Stimulated activated CD8-positive, alpha-beta memory T cell treated with anti-CD3 and anti-CD28 coated beads, Interleukin-7, amount 100 ng/mL, for 48 hours (primary cell): Measurements from ENCODE around the gene ANKRD17.
"Not testable (repeated sequence)": the region's sequence is repeated elsewhere in the genome, so short reads cannot be mapped to it uniquely, and the experiment has no call there.

ENCODE experiments used
- DNase-seq, 2 donors: peaks; one replicate each; pipeline ENCODE4 v3.0.0-alpha.2; 2020; ENCODE audit warnings: low read depth in 1 of 2; ENCODE audit errors: extremely low read depth in 1 of 2

Gene ANKRD17

DNA sequence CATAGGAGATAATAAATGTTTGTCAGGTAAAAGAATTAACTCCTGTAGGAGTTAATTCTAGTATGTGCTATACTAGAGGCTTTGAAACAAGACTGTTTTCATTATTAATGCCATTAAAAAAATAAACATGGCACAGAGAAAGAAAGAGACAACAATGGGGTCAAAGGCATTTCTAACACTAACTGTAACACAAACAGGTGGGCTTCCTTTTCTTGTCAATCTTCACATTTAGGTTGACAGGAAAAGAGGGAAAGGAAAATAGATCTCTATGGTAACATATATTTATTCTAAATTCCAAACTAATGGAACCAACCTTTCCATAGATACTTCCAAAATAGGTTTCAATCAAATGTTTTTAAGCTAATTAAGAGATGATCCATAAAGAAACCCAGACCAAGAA lies 9.8 kb downstream of the ANKRD17 start:
- DNase-seq, result no peak

DNA sequence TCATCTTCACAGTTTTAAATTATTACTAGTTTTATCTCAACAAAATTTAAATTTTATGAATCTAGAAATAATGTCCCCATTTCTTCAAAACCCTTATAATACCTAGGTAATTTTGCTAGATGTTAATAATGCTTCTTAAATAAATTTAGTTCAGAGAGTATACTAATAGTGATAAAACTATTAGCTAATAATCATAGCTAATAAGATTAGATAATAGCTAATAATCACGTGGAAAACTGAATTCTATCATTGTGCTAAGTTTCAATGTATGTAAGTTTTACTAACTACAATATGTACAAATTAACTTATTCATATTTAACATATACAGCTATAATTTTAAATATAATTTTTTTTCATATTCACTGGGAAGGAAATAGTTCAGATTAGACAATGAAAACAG lies 10.2 kb downstream of the ANKRD17 start:
- no peak for DNase-seq

DNA sequence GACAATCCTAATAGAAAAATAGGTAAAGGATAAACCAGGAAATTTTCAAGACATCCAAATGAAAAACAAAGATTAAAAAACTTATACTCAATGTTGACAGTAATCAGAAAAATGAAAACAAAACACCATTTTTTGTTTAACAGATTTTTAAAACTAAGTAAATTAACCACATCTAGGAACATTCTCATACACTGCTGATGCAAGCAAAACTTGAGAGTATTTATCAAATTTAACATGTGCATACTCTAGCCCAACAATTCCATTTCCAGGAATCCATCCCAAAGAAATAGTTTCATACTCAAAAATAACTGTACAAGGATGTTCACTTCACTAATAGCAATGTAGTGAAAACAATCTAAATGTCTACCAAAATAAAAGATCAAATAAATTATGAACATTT lies 11.5 kb downstream of the ANKRD17 start:
- no peak for DNase-seq

DNA sequence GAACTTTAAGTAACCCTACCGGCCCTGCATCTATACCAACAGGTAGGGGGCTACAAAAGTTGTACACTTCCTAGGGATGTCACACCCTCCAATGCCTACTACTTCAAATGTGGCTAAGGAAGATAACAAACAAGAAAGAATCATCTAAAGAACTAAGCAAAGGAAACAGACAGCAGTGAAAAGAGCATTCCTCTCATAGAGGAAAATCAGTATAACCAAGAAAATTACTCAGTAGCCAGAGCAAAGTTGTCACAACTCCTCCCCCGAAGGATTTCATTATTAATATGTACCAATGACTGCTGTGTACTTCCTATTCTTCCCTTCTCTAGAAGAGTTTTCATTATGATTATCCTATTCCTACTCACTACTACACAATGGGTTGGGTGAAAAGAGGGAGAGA lies 12.6 kb downstream of the ANKRD17 start:
- no peak for DNase-seq

DNA sequence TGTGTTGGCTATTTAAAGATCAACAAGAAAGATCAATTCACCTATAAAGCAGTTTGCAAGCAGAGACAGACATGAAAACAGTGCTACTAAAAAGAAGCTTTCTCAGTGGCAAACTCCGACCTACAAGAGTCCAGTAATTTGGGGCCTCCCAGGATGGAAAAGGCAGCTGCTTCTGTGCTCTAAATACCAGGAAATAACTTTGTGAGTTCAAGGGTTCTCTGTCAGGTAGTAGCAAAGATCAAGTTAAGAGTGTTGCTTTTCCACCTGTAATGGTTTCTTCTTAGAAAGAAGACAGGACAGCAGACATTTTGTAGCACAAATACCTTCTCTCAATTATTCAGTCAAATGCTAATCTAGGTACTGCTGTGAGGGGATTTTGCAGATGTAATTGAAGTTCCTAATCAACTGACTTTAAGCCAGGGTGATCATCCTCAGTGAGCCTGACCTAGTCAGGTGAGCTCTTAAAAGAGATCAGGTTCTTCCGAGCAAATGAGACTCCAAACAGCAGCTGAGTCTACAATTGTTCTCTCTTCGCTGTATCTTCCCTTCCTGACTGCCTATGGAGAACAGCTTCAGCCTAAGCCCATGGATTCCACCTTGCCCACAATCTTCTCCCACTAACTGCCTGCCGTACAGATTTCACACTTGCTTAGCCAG lies 13.5 kb downstream of the ANKRD17 start:
- DNase-seq, result no peak

DNA sequence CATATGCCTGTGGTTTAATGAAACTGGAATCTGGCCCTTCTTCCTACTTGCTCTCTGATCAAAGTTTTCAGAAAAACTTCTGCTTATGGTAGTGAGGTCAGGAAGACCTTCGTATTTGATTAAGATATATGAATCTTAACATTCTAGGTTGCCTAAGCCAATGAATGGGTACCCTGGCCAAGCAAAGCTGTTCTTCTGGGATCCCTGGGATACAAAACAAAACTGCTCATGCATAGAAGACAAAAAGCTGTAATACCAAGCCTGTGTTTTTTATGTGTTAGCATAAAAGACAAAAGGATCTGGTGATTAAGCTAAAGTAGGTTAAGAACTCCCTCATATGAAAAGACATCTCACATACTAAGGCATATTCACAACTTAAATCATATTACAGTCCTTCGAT lies 21.6 kb downstream of the ANKRD17 start:
- DNase-seq, result no peak

DNA sequence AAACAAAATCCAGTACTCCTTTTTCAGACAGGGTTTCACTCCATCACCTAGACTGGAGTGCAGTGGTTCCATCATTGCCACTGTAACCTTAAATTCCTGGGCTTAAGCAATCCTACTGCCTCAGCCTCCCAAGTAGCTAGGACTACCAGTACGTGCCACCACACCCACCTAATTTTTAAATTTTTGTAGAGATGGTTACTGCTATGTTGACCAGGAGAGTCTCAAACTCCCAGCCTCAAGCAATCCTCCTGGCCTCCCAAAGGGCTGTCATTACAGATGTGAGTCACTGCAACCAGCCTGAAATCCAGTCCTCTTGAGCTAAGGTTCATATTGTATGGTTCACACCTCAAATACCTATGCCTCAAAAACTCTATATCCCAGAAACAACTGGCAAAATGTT lies 22.4 kb downstream of the ANKRD17 start:
- DNase-seq, result no peak

DNA sequence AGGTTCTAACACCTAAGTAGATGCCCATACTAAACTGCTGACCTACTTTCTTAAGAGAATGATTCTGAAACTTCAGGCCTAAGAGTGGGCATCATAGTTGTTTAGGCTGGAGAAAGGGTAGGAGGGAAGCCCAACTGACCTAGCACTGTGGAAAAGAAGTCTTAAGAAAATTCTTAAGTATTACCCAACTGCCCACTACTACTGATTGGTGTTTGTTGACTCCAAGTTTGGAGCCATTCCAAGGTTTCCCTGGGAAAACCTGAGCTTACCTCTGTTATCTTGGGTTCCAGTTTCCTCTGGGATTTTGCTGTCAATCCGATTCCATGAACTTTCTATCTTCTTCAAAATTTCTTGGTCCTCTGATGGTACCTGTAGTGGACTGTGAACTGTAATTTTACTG lies 23.9 kb downstream of the ANKRD17 start:
- DNase-seq, result no peak

DNA sequence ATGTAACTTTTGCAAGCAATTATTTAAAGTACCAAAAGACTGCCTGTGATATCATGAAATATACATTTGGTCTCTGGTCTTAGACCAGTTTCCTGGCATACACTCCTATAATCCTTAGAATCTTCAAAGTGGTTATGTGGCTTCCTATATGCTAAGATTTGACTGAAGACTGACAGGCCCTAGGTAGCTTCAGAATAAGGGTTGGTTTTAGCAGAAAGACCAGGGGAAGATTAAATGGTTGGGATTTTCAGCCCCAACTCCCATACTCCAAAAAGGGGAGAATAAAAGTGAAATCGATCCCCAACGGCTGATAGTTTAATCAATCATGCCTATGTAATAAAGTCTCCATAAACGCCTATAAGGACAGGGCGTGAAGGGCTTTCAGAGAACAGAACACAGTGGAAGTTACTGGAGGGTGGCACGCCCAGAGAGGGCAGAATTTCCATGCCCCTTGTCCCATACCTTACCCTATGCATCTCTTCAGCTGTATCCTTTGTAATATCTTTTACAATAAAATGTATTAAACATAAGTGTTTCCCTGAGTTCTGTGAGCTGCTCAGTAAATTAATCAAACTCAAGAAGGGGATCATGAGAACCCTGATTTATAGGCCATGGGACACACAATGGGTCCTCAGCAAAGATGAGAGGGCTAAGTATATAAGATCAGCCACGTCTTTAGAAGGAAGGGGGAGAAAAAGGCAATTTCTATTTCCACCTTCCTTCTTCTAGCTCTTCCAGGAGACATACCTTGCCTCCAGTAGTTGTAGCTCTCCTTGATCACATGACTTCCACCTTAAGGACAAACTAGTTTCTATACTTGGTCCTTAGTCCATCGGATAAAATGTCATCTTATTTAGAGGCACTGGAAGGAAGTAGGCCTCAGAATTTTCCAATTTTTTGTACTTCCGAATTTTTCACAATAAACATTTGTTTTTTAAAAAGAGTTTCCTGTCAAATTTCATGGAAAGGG lies 26.8 kb downstream of the ANKRD17 start:
- no peak for DNase-seq

DNA sequence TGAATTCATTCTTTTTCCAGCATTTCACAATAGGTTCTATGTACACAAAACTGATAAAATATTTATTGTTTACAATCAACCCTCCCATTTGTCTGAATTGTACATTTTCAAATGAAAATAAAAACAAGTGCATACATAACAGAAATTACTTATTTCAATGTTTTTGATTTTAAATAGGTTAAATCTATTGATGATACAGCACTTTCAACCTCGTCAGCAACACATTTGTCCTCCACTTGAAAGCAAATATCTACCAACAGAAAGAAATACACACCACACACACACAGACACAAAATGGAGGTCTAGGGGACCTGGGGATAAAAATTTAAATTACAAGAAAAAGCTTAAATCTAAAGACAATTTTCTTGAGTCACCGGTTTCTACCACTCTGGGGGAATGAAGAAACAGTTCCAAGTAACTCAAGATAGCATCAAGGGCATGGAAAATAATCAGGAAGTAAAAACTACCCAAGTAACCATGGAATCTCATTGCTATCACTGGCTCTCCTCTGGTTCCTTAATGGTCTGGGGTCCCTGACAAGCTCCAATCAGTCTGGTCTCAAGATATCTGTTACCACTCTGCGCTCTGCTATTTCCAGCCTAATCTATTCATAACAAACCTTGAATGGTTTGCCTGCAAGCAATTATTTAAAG lies 27.6 kb downstream of the ANKRD17 start:
- DNase-seq, result no peak

DNA sequence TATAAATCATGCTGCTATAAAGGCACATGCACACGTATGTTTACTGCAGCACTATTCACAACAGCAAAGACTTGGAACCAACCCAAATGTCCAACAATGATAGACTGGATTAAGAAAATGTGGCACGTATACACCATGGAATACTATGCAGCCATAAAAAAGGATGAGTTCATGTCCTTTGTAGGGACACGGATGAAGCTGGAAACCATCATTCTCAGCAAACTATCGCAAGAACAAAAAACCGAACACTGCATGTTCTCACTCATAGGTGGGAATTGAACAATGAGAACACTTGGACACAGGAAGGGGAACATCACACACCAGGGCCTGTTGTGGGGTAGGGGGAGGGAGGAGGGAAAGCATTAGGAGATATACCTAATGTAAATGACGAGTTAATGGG lies 29.8 kb downstream of the ANKRD17 start:
- DNase-seq, result not testable (repeated sequence)

DNA sequence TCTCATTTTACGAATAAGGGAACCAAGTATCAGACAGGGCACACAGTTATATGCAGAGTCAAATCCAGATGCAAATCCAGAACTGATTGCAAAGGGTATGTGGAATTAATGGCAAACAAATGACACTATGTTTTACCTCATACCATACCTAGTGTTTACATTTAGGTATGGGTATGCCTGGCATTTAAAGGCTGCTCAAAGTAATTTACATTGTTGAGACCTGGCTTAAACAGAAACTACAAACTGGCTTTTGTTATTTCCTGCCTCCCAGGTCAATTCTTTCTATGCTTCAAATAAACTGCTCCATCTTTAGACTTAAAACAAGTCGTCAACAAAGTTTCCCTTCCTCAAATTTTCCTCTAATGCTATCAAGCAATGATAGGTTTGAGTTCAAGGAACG lies 33.7 kb downstream of the ANKRD17 start:
- no peak for DNase-seq

DNA sequence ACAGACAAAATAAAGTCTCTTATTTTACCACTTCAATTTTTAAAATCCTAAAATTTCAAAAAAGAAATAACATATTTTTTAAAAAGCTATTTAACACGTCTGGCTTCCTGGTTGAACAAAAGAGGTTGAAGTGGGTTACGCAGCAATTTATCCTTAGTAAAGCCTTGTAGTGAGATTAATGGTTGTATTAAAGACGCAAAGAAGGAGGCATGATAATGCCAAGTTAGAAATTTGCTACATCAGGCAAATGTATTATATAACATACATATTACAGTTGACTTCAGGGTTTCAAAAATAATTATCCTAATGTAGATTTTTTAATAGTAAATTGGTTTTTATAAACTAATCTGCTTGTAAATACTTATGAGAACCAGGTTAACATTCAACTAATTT lies 35.3 kb downstream of the ANKRD17 start:
- DNase-seq, result no peak

DNA sequence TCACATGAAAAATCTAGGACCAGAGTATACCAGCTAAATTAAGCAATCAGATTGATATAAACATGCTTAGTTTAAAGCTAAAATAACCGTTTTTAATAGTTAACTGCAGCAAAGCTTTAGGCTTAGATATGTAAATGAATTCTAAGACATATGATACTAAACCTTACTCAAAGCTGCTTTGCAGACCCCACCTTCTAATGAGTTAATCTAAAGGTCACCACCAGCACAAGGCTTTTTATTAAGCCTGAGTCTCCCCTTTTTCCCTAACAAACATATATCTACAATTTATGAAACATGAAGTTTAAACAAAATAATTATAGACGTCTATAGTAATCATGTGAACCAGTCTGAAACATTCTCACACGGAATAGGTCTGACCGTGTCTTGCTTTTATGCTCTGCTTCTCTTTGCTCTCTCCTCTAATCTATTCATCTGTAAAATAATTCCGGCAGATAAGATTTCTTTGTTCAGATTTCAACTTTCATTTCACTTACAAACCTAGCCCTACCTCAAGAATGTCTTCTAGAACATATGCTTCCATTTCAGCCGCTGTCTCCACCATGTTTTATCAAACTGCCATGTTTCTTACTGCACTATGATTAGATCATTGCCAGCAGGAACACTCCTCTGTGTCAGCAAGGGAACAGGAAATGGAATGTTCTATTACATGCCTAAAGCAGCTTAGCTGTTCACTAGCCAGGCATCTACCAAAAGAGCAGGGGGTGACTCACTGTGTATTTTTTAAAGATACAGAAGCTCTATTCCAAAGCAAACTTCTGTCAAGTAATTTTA lies 35.9 kb downstream of the ANKRD17 start:
- DNase-seq, result peak in 1 of 2 donors; percentile 34

DNA sequence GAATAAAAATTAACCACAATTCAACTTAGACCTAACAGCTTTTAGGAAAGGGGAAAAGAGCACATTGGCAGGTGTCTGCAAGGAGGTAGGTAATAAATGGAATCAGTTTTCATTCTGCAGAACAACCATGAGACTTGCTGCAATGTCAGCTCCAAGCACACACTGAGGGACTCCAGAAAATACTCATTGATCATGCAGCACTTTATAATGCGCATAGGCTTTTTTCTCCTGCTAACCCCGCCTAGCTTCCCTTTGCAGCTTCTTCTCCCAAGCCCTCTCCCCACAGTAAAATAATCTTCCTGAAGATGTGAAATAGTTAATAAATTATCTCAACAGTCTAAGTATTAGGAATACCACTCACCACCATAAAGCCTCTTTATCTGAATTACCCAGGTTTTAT lies 36.9 kb downstream of the ANKRD17 start:
- DNase-seq, result no peak

DNA sequence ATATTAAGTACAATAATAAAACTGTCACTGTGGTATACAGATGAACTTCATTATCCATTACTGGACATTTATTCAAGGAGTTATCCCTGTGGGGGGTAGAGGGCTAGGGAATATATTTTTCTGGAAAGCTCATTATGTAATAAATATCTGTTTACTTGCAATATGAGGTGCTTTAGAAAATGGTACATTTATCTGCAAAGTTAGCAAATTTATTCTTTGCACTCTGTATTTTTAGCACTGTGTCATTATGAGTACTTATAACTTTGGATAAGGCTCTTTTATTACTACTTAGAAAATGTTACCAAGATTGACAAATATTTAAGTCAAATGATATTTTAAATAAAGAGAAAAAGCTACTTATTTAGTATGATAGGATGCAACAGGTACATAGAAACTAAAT lies 37.8 kb downstream of the ANKRD17 start:
- DNase-seq, result no peak

DNA sequence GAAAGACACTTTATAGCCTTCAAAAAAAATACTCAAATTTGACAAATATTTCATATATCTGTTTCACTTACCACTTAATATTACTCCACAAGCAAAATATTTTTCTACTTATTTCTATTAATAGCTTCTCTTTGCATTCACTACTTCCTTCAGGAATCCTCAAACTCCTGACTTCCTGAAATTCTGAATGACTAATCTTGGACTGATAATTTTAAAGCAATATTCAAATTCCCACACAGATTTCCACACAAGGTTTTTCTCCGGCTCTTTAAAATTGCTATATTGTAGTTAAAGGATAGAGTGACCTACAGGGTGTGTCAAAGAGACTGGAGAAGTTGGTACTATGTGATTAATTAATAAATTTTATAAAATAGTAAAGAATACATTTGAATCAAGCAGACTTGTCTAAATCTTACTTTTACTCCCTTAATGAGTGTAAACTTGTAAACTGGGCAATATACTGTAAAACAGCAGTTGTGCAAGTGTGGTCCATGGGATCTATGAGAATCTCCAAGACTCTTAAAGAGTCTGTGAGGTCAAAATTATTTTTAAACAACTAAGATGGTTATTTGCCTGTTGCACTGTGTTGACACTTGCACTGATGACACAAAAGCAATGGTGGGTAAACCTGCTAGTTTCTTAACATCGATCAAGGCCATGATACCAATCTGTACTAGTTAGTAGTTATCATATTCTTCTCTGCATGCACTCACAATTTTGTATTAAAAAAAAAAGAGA lies 44.5 kb downstream of the ANKRD17 start:
- no peak for DNase-seq

DNA sequence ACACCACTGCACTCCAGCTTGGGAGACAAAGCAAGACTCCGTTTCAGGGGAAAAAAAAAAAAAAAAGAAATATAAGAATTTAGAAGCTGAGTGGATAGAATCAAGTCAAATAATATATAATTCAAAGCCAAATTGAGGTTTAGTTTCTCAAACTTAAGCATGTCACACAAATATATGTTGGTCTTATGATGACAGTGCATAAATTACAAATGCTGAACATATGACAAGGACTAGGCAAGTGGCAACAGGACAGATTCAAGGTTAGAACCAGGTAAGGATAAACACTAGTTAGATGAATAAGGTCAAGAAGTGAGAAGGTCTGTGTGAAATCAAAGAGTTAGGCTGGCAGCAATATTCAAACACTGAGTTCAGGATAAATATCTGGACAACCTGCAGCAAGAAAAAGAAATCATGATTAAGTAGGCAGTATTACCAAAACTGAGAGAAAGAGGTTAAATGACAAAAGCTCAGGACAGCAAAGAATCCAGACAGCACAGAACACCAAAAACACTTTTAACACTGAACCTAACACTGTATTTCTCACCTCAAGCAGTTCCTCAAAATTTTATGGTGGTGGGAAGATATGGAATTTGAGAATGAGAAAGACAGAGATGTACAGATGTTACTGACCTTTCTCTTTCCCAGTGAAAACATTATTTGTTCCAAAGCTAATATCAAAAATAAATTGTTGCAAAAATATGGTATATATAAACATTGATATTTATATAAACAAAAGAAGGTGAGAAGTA lies 45.4 kb downstream of the ANKRD17 start:
- no peak for DNase-seq

DNA sequence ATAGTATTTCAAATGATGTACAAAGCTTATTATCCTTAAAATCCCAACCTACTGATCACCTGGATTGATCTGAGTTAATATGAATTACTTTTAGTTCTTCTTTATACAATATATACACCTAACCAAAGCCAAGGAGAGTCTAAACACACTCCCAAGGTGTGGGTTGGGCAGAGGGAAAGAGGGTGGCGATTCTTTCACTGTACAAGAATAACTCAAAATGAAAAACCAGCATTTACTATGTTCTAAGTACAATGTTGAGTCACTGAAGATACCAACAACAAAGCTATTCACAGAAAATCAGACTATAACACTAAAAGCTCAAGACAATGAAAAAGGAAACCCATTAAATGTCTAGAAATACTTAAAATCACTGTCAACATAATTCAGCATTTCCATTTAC lies 46.6 kb downstream of the ANKRD17 start:
- no peak for DNase-seq

DNA sequence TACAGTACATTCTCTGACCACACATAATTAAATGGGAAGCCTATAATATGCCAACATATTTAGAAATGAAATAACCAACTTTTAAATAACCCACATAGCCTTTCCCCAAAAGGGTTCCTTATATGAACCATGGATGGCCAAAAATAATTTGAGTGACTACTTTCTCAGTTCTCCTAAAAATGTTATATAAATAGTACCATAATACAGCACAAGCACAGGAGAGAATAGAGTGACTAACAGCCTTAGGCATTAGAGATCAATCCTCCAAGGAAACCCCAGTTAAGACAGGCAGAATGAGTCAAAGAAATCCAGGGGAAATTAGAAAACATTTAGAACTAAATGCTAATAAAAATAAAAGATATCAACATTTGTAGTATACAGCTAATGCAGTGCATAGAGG lies 50.2 kb downstream of the ANKRD17 start:
- no peak for DNase-seq
